GM12878 (cell line): ENCODE data around the gene DCTN5. TPM values are rescaled to one million over a fixed set of nuclear protein-coding genes. Genes with fewer than 3 reads are reported as not detected.
A peak's percentile ranks its signal among the peaks of the same experiment; 100 is the strongest.

Experiments
- ASH2L ChIP-seq: fragments of 300-600, 200-600 bp; sonication (generic); IDR thresholded peaks from 2 replicates; pipeline ENCODE4 v1.6.1; 2017; ENCODE audit warnings: low read depth, mild to moderate bottlenecking, borderline replicate concordance
- ATF7 ChIP-seq: fragments of 450-650 bp; IDR thresholded peaks from 2 replicates; pipeline ENCODE4 v1.6.1; 2016; ENCODE audit warnings: low read depth, mild to moderate bottlenecking
- BACH1 ChIP-seq: fragments of 450-650 bp; IDR thresholded peaks from 2 replicates; pipeline ENCODE4 v1.6.1; 2017; ENCODE audit warnings: mild to moderate bottlenecking, borderline replicate concordance
- BCL11A ChIP-seq: IDR thresholded peaks from 2 replicates; pipeline ENCODE4 v1.6.1; 2011; ENCODE audit warnings: low read depth, low read length
- EGR1 ChIP-seq, 2 experiments: IDR thresholded peaks; 1 replicate in 1 of 2; 2 replicates in 1 of 2; pipeline ENCODE4 v1.6.1; 2011 to 2012; ENCODE audit warnings: low read depth in 2 of 2, low read length in 2 of 2, borderline replicate concordance in 1 of 2, mild to moderate bottlenecking in 1 of 2, moderate library complexity in 1 of 2
- FOXM1 ChIP-seq: IDR thresholded peaks from 2 replicates; pipeline ENCODE4 v1.6.1; 2012; ENCODE audit warnings: low read depth, mild to moderate bottlenecking, inconsistent platforms, low read length, moderate library complexity
- GABPA ChIP-seq: IDR thresholded peaks from 2 replicates; pipeline ENCODE4 v1.6.1; 2014; ENCODE audit warnings: antibody characterized with exemption, low read depth, mild to moderate bottlenecking, inconsistent platforms
- HDAC2 ChIP-seq: fragments of 200-600 bp; sonication (generic); IDR thresholded peaks from 2 replicates; pipeline ENCODE4 v1.6.1; 2017
- HDAC6 ChIP-seq: fragments of 200-600 bp; sonication (generic); IDR thresholded peaks from one replicate; pipeline ENCODE4 v1.8.0; 2017; ENCODE audit warnings: antibody characterized with exemption; ENCODE audit not compliant: unreplicated experiment
- IKZF1 ChIP-seq: fragments of 450-650 bp; conservative IDR thresholded peaks from 2 replicates; pipeline ENCODE4 v1.6.1; 2017; ENCODE audit warnings: antibody characterized with exemption, mild to moderate bottlenecking
- KDM1A ChIP-seq: fragments of 200-600 bp; sonication (generic); IDR thresholded peaks from 2 replicates; pipeline ENCODE4 v1.6.1; 2016; ENCODE audit warnings: borderline replicate concordance
- NFYB ChIP-seq: IDR thresholded peaks from 2 replicates; pipeline ENCODE4 v1.6.1; 2011; ENCODE audit warnings: low read depth, mild to moderate bottlenecking, low read length, improper control_type of control experiment, moderate library complexity; ENCODE audit not compliant: insufficient read depth
- PAX5 ChIP-seq: IDR thresholded peaks from 2 replicates; pipeline ENCODE4 v1.6.1; 2011; ENCODE audit warnings: low read depth, low read length, borderline replicate concordance
- SP1 ChIP-seq: IDR thresholded peaks from one replicate; pipeline ENCODE4 v1.6.1; 2011; ENCODE audit warnings: low read depth, low read length
- SUPT20H ChIP-seq: IDR thresholded peaks from 2 replicates; pipeline ENCODE4 v1.6.1; 2011; ENCODE audit warnings: low read depth, mild to moderate bottlenecking, low read length, moderate library complexity, borderline replicate concordance; ENCODE audit not compliant: control insufficient read depth
- TAF1 ChIP-seq: IDR thresholded peaks from 2 replicates; pipeline ENCODE4 v1.6.1; 2011; ENCODE audit warnings: mild to moderate bottlenecking, low read depth, low read length, borderline replicate concordance
- TBL1XR1 ChIP-seq: IDR thresholded peaks from 2 replicates; pipeline ENCODE4 v1.6.1; 2012; ENCODE audit warnings: low read depth, low read length, improper control_type of control experiment
- YBX1 ChIP-seq: fragments of 450-650 bp; IDR thresholded peaks from 2 replicates; pipeline ENCODE4 v1.6.1; 2016; ENCODE audit warnings: antibody characterized with exemption
- ZNF622 ChIP-seq: fragments of 450-650 bp; IDR thresholded peaks from 2 replicates; pipeline ENCODE4 v1.6.1; 2017; ENCODE audit warnings: mild to moderate bottlenecking, inconsistent platforms
- polyA plus RNA-seq, 11 experiments: library from polyadenylated mRNA; depleted of rRNA in 4 of 11; unstranded in 6 of 11; stranded (reverse) in 5 of 11; fragments of >200 nt; fragmentation: Nextera tagmentation in 4 of 11; fragmentation: Illumina TruSeq in 1 of 11; extraction: Ambion mirVana in 4 of 11; extraction: Trizol in 1 of 11; gene quantifications; 1 replicate in 1 of 11; 2 replicates in 10 of 11; pipeline versions ENCODE4 v1.2.1 to v1.2.3, GENCODE V29; 2011 to 2016; ENCODE audit warnings: inconsistent platforms in 2 of 11, missing spikeins in 2 of 11, low read depth in 1 of 11
- total RNA-seq, 4 experiments: library from RNA; depleted of rRNA in 3 of 4; stranded (reverse); fragments of >200 nt in 3 of 4; fragmentation: Illumina TruSeq in 1 of 4; extraction: Trizol in 1 of 4; gene quantifications; 2 replicates each; pipeline versions ENCODE4 v1.2.1 to v1.2.3, GENCODE V29; 2013 to 2021
- TF ChIP-seq, protein P1 (sequence below): IDR thresholded peaks from 2 replicates; pipeline ENCODE4 v1.6.1; 2012; ENCODE audit warnings: mild to moderate bottlenecking, low read depth, low read length
- TF ChIP-seq, protein P2 (sequence below): fragments of 450-650 bp; IDR thresholded peaks from 2 replicates; pipeline ENCODE4 v1.6.1; 2017; ENCODE audit warnings: mild to moderate bottlenecking, moderate library complexity
- TF ChIP-seq, protein P3 (sequence below): fragments of 450-650 bp; IDR thresholded peaks from 2 replicates; pipeline ENCODE4 v1.6.1; 2017; ENCODE audit warnings: borderline replicate concordance

Gene DCTN5
- total and polyA plus RNA-seq, 10 of the 15 experiments (the other 5 are each of a cell fraction or from before 2014, with no cell fraction given): 49.1 to 153 (median 81.4) TPM

DNA sequence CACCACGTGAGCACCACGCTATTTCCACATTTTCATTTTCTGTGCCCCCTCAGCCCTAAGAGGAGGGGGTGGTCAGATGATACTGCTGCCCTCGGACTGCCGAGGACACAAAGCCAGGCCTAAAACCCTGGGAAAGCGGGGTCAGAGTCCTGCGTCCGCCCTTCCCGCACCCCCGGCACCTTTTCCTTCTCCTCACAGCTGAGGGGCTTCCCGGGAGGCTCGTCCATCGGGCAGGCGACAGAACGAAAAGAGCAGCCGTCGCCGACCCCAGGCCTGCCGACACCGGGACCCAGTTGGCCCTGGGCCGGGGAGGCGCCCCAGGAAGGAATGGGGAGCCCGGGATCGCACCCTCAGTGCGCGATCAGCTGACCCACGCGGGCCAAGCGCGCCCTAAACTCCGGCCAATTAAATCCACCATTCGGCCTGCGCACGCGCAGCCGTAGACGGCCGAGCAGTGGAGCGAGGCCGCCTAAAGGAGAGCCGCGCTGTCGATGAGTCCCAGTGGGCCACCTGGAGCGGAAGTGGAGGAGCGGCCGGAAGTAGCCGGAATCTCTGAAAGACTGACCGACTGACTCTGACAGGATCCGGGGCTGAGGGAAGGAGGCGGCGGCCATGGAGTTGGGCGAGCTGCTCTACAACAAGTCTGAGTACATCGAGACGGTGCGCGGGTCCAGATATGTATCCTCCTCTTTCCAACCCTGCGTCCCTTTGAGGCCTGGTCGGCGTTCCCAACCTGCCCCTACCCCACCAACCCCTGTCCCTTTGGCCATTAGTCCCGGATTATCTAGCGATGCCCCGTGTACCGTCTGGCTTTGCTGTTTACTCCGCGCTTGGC lies at the start of gene DCTN5, which contains the start of gene PALB2 (continued):
- TF ChIP-seq, protein P1, sequence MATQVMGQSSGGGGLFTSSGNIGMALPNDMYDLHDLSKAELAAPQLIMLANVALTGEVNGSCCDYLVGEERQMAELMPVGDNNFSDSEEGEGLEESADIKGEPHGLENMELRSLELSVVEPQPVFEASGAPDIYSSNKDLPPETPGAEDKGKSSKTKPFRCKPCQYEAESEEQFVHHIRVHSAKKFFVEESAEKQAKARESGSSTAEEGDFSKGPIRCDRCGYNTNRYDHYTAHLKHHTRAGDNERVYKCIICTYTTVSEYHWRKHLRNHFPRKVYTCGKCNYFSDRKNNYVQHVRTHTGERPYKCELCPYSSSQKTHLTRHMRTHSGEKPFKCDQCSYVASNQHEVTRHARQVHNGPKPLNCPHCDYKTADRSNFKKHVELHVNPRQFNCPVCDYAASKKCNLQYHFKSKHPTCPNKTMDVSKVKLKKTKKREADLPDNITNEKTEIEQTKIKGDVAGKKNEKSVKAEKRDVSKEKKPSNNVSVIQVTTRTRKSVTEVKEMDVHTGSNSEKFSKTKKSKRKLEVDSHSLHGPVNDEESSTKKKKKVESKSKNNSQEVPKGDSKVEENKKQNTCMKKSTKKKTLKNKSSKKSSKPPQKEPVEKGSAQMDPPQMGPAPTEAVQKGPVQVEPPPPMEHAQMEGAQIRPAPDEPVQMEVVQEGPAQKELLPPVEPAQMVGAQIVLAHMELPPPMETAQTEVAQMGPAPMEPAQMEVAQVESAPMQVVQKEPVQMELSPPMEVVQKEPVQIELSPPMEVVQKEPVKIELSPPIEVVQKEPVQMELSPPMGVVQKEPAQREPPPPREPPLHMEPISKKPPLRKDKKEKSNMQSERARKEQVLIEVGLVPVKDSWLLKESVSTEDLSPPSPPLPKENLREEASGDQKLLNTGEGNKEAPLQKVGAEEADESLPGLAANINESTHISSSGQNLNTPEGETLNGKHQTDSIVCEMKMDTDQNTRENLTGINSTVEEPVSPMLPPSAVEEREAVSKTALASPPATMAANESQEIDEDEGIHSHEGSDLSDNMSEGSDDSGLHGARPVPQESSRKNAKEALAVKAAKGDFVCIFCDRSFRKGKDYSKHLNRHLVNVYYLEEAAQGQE: no peak
- TF ChIP-seq, protein P2, sequence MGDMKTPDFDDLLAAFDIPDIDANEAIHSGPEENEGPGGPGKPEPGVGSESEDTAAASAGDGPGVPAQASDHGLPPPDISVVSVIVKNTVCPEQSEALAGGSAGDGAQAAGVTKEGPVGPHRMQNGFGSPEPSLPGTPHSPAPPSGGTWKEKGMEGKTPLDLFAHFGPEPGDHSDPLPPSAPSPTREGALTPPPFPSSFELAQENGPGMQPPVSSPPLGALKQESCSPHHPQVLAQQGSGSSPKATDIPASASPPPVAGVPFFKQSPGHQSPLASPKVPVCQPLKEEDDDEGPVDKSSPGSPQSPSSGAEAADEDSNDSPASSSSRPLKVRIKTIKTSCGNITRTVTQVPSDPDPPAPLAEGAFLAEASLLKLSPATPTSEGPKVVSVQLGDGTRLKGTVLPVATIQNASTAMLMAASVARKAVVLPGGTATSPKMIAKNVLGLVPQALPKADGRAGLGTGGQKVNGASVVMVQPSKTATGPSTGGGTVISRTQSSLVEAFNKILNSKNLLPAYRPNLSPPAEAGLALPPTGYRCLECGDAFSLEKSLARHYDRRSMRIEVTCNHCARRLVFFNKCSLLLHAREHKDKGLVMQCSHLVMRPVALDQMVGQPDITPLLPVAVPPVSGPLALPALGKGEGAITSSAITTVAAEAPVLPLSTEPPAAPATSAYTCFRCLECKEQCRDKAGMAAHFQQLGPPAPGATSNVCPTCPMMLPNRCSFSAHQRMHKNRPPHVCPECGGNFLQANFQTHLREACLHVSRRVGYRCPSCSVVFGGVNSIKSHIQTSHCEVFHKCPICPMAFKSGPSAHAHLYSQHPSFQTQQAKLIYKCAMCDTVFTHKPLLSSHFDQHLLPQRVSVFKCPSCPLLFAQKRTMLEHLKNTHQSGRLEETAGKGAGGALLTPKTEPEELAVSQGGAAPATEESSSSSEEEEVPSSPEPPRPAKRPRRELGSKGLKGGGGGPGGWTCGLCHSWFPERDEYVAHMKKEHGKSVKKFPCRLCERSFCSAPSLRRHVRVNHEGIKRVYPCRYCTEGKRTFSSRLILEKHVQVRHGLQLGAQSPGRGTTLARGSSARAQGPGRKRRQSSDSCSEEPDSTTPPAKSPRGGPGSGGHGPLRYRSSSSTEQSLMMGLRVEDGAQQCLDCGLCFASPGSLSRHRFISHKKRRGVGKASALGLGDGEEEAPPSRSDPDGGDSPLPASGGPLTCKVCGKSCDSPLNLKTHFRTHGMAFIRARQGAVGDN: 0 out of 2 replicates have a peak, but pooled peaks have one; percentile 56
- TF ChIP-seq KDM1A (no peak), TAF1 (peak; percentile 85), ATF7 (0 out of 2 replicates have a peak, but pooled peaks have one; percentile 15), TBL1XR1 (peak; percentile 56; the same call in 1 of the 2 replicates), BCL11A (no peak), IKZF1 (peak; percentile 97), NFYB (peak; percentile 59; the same call in 1 of the 2 replicates), BACH1 (no peak; the same call in 1 of the 2 replicates), ZNF622 (no peak), HDAC2 (0 out of 2 replicates have a peak, but pooled peaks have one; percentile 34), EGR1 (IDR thresholded peaks at IDR 0.05; ENCODE audit: borderline replicate concordance in 1 of 2, low read depth in 2 of 2, low read length in 2 of 2) (peak in 1 of 2 experiments; percentile 39; a peak in 1 of 3 replicates), YBX1 (no peak), PAX5 (peak; percentile 40; the same call in 1 of the 2 replicates), SP1 (peak; percentile 85), SUPT20H (no peak), FOXM1 (no peak), GABPA (peak; percentile 92), HDAC6 (peak; percentile 76), ASH2L (peak; percentile 65; the same call in 1 of the 2 replicates)
- TF ChIP-seq, protein P3, sequence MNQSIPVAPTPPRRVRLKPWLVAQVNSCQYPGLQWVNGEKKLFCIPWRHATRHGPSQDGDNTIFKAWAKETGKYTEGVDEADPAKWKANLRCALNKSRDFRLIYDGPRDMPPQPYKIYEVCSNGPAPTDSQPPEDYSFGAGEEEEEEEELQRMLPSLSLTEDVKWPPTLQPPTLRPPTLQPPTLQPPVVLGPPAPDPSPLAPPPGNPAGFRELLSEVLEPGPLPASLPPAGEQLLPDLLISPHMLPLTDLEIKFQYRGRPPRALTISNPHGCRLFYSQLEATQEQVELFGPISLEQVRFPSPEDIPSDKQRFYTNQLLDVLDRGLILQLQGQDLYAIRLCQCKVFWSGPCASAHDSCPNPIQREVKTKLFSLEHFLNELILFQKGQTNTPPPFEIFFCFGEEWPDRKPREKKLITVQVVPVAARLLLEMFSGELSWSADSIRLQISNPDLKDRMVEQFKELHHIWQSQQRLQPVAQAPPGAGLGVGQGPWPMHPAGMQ: no peak
